RWPE1 (cell line): ENCODE data around the gene PDE1A.

Experiments used
- CTCF ChIA-PET: fragments of 350-600 bp; sonication (Branson Sonifier 250); formaldehyde crosslinking; extraction: SDS; loops from one replicate; lab custom pipeline; 2021; lab: Yijun Ruan, JAX
- POLR2A ChIA-PET: fragments of 400-600 bp; formaldehyde crosslinking; extraction: SDS; loops from one replicate; lab custom pipeline; 2020; ENCODE audit warnings: antibody characterized with exemption; ENCODE audit not compliant: low non-redundant PET; lab: Yijun Ruan, JAX
- DNase-seq: peaks from one replicate; pipeline ENCODE4 v3.0.0; 2012; ENCODE audit warnings: low spot score
- H3K27ac ChIP-seq: fragments of 450-650 bp; 2 replicates; pipeline ENCODE4 v1.5.1; 2017
- CTCF ChIP-seq: fragments of 450-650 bp; conservative IDR thresholded peaks from 2 replicates; pipeline ENCODE4 v1.5.1; 2017; ENCODE audit warnings: low read depth, mild to moderate bottlenecking

The PDE1A gene

GRCh38 chr2:182435754-182436153 lies 8.9 kb upstream of the PDE1A start:
- no peak for DNase-seq
- TF ChIP-seq CTCF = no peak
- POLR2A ChIA-PET = no interaction called here
- CTCF ChIA-PET = no interaction called here
- H3K27ac ChIP-seq = no peak overlapping the region

GRCh38 chr2:182432051-182432450 lies 5.2 kb upstream of the PDE1A start:
- CTCF ChIA-PET = no interaction called here
- H3K27ac ChIP-seq = no peak overlapping the region
- POLR2A ChIA-PET = no interaction called here
- no peak for TF ChIP-seq CTCF
- no peak for DNase-seq

- H3K27ac ChIP-seq = no peak overlapping the region
- TF ChIP-seq CTCF = no peak
- ChIA-PET POLR2A (no interaction called here), CTCF (no interaction called here)
- no peak for DNase-seq
These were observed 1.6 kb upstream of the PDE1A start for GRCh38 chr2:182428476-182428875.

GRCh38 chr2:182426082-182426917 lies 536 bp downstream of the PDE1A start:
- CTCF ChIA-PET = interaction anchor here (0.5 to 0.7 kb wide), 3 partner anchors 84 to 210 kb away, joined by 3 to 4 read pairs (median 4); no protein-coding TSS in a partner anchor
- no peak for DNase-seq
- TF ChIP-seq CTCF = no peak
- no peak overlapping the region for H3K27ac ChIP-seq
- POLR2A ChIA-PET = no interaction called here

- H3K27ac ChIP-seq = no peak overlapping the region
- no peak for TF ChIP-seq CTCF
- ChIA-PET CTCF (no interaction called here), POLR2A (no interaction called here)
- DNase-seq = no peak
These were observed 4.0 kb downstream of the PDE1A start for GRCh38 chr2:182422864-182423263.

- DNase-seq = no peak
- TF ChIP-seq CTCF = no peak
- ChIA-PET POLR2A (no interaction called here), CTCF (interaction anchor here (0.6 kb wide), 1 partner anchor 101 kb away, joined by 4 read pairs; no protein-coding TSS in a partner anchor)
- H3K27ac ChIP-seq = no peak overlapping the region
These were observed 6.2 kb downstream of the PDE1A start for GRCh38 chr2:182420669-182421068.
